Smooth muscle cell (in vitro differentiated cells): ENCODE results near the gene FKBP10. TPM values are rescaled to one million over a fixed set of nuclear protein-coding genes. Genes with fewer than 3 reads are reported as not detected.
A peak's percentile ranks its signal among the peaks of the same experiment; 100 is the strongest.
"Not testable (repeated sequence)": the region's sequence is repeated elsewhere in the genome, so short reads cannot be mapped to it uniquely, and the experiment has no call there.

Experiments used
- DNase-seq: peaks from one replicate; lab custom pipeline; 2025; ENCODE audit not compliant: unreplicated experiment; lab: John Stamatoyannopoulos, UW
- H2AFZ ChIP-seq: fragments of 200-600 bp; sonication (generic); 2 replicates; pipeline ENCODE4 v1.6.0; 2016; ENCODE audit warnings: antibody characterized with exemption, low read depth, mild to moderate bottlenecking
- H3F3A ChIP-seq: fragments of 200-600 bp; sonication (generic); 2 replicates; pipeline ENCODE4 v1.6.0; 2017; ENCODE audit warnings: antibody characterized with exemption, low read depth
- H3K27ac ChIP-seq: fragments of 200-600 bp; sonication (generic); 2 replicates; pipeline ENCODE4 v1.5.1; 2016; ENCODE audit warnings: low read depth, mild to moderate bottlenecking
- H3K27me3 ChIP-seq: fragments of 200-600 bp; sonication (generic); 2 replicates; pipeline ENCODE4 v1.6.1; 2016; ENCODE audit warnings: low read depth, mild to moderate bottlenecking
- H3K36me3 ChIP-seq: fragments of 200-600 bp; sonication (generic); 2 replicates; pipeline ENCODE4 v1.5.1; 2016; ENCODE audit warnings: low read depth
- H3K4me1 ChIP-seq: fragments of 200-600 bp; sonication (generic); 2 replicates; pipeline ENCODE4 v1.5.1; 2016; ENCODE audit warnings: low read depth
- H3K4me2 ChIP-seq: fragments of 200-600 bp; sonication (generic); 2 replicates; pipeline ENCODE4 v1.6.0; 2016; ENCODE audit warnings: mild to moderate bottlenecking
- H3K4me3 ChIP-seq: fragments of 200-600 bp; sonication (generic); 2 replicates; pipeline ENCODE4 v1.5.1; 2016; ENCODE audit warnings: mild to moderate bottlenecking
- H3K79me2 ChIP-seq: fragments of 200-600 bp; sonication (generic); 2 replicates; pipeline ENCODE4 v1.6.0; 2016; ENCODE audit warnings: low read depth, mild to moderate bottlenecking
- H3K9ac ChIP-seq: fragments of 200-600 bp; sonication (generic); 2 replicates; pipeline ENCODE4 v1.6.0; 2016; ENCODE audit warnings: low read depth
- H3K9me3 ChIP-seq: fragments of 200-600 bp; sonication (generic); replicated peaks from 2 replicates; pipeline ENCODE4 v1.5.1; 2016; ENCODE audit warnings: low read depth
- H4K20me1 ChIP-seq: fragments of 200-600 bp; sonication (generic); 2 replicates; pipeline ENCODE4 v1.6.0; 2016; ENCODE audit warnings: low read depth
- CTCF ChIP-seq: fragments of 200-600 bp; sonication (generic); IDR thresholded peaks from 2 replicates; pipeline ENCODE4 v1.5.1; 2017; ENCODE audit warnings: borderline replicate concordance, mild to moderate bottlenecking, antibody characterized with exemption; ENCODE audit not compliant: insufficient read depth, poor library complexity, severe bottlenecking
- WGBS: methylation state at CpG from one replicate; pipeline ENCODE4 v1.1.7; 2016; ENCODE audit warnings: low lambda C conversion rate; 5-methylcytosine and 5-hydroxymethylcytosine counted together
- polyA plus RNA-seq: library from polyadenylated mRNA; unstranded; fragments of >200 nt; fragmentation: Nextera tagmentation; extraction: Ambion mirVana; gene quantifications from 2 replicates; pipeline ENCODE4 v1.2.1, GENCODE V29; 2016
- total RNA-seq: library from RNA; depleted of rRNA; stranded (reverse); fragments of >200 nt; gene quantifications from 2 replicates; pipeline ENCODE4 v1.2.3, GENCODE V29; 2014

The FKBP10 gene
- total and polyA plus RNA-seq, 2 experiments from 2014 or later: 289 to 603 TPM

DNA sequence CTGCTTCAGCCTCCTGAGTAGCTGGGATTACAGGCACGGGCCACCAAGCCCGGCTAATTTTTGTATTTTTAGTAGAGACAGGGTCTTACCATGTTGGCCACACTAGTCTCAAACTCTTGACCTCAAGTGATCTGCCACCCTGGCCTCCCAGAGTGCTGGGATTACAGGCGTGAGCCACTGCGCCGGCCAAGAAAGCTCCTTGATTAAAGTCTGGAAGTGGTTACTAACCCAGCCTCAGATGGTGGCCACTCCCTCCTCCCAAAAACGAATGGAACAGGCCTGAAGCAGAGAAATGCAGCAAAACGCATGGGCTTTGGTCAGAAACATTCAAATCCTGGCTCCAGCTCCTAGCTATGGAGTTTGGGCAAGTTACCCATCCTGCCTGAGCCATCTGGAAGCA is 11.3 kb downstream of the FKBP10 start:
- H2AFZ ChIP-seq: no peak overlapping the region
- 54% methylated on average over 7 of the region's 7 CpGs for WGBS
- no peak for DNase-seq
- H3K4me1 ChIP-seq: no peaks in the 10 kb centered on the region
- H3K79me2 ChIP-seq: no peaks in the 10 kb centered on the region
- no peak overlapping the region for H3K9ac ChIP-seq
- no peaks in the 10 kb centered on the region for H3K27me3 ChIP-seq
- peaks cover 6% of the 10 kb centered on the region for H3F3A ChIP-seq
- H3K4me3 ChIP-seq: no peak overlapping the region
- no peak overlapping the region for H3K4me2 ChIP-seq
- H4K20me1 ChIP-seq: peaks cover 48% of the 10 kb centered on the region
- no peaks in the 10 kb centered on the region for H3K9me3 ChIP-seq
- no peaks in the 10 kb centered on the region for H3K36me3 ChIP-seq
- no peak for TF ChIP-seq CTCF
- H3K27ac ChIP-seq: no peak overlapping the region

GRCh38 chr17:41825175-41825845 is 12.5 kb downstream of the FKBP10 start:
- H2AFZ ChIP-seq: no peak overlapping the region
- H3K9me3 ChIP-seq: no peaks in the 10 kb centered on the region
- 96% methylated on average over 19 of the region's 19 CpGs for WGBS
- no peak overlapping the region for H3K4me3 ChIP-seq
- no peaks in the 10 kb centered on the region for H3F3A ChIP-seq
- no peaks in the 10 kb centered on the region for H3K4me1 ChIP-seq
- no peaks in the 10 kb centered on the region for H3K27me3 ChIP-seq
- no peaks in the 10 kb centered on the region for H3K79me2 ChIP-seq
- H3K9ac ChIP-seq: no peak overlapping the region
- H3K27ac ChIP-seq: no peak overlapping the region
- no peak for DNase-seq
- no peak for TF ChIP-seq CTCF
- H4K20me1 ChIP-seq: peaks cover 35% of the 10 kb centered on the region
- H3K36me3 ChIP-seq: no peaks in the 10 kb centered on the region
- no peak overlapping the region for H3K4me2 ChIP-seq

GRCh38 chr17:41829961-41830360 is 17.2 kb downstream of the FKBP10 start:
- not testable (repeated sequence) for H3K9me3 ChIP-seq, H3K4me3 ChIP-seq, H3K79me2 ChIP-seq, H3K36me3 ChIP-seq, H3K9ac ChIP-seq, H4K20me1 ChIP-seq, H2AFZ ChIP-seq, H3F3A ChIP-seq, H3K27ac ChIP-seq, H3K27me3 ChIP-seq, DNase-seq, H3K4me1 ChIP-seq, H3K4me2 ChIP-seq
- WGBS: 88% methylated on average over 10 of the region's 10 CpGs

DNA sequence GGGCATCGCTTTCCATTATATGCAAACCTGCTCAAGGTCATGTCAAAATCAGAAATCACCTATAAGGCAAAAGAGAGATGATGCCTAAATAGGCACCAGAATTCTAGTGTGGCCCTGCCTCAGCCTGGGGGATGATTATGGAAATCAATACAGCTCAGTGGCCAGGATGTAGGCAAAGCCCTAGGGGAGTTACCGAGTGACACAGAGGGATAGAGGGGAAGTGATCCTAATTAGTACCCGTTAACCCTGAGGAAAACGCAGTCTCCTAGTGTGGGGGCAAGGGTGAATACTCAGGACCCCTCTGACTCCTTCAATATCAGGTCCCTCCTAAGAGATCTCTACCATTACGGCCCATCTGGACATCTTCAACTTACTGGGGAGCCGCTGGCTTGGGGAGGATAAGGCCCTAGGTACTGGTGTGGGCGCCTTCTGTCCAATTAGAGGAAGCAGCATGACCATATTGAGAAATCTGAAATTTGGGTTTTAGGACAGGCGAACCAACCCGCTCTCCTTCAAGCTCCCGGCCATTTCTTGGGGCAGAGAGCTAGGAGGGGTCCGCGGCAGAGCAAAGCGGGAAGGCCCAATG is 22.5 kb downstream of the FKBP10 start:
- WGBS: 19% methylated on average over 12 of the region's 13 CpGs
- peak overlapping the region; percentile 99 for H3K4me2 ChIP-seq
- no peaks in the 10 kb centered on the region for H3F3A ChIP-seq
- H3K9ac ChIP-seq: peak overlapping the region; percentile 66
- H3K36me3 ChIP-seq: no peaks in the 10 kb centered on the region
- DNase-seq: no peak
- H4K20me1 ChIP-seq: no peaks in the 10 kb centered on the region
- H3K27ac ChIP-seq: no peak overlapping the region
- TF ChIP-seq CTCF: no peak
- peak overlapping the region; percentile 94 for H3K4me3 ChIP-seq
- H3K4me1 ChIP-seq: peaks cover 11% of the 10 kb centered on the region
- H3K79me2 ChIP-seq: peaks cover 8% of the 10 kb centered on the region
- H3K9me3 ChIP-seq: no peaks in the 10 kb centered on the region
- no peaks in the 10 kb centered on the region for H3K27me3 ChIP-seq
- peak overlapping the region; percentile 93 for H2AFZ ChIP-seq
